GM23248 (cell line): ENCODE measurements around the gene ACSF3. TPM values are rescaled to one million over a fixed set of nuclear protein-coding genes. Genes with fewer than 3 reads are reported as not detected.

Experiments
- DNase-seq: peaks from one replicate; pipeline ENCODE4 v3.0.0-alpha.2; 2015
- H2AFZ ChIP-seq: fragments of 200-600 bp; sonication (generic); 2 replicates; pipeline ENCODE4 v1.6.1; 2016; ENCODE audit warnings: antibody characterized with exemption
- H3F3A ChIP-seq: fragments of 200-600 bp; sonication (generic); 2 replicates; pipeline ENCODE4 v1.6.1; 2016; ENCODE audit warnings: mild to moderate bottlenecking, antibody characterized with exemption, mixed run types; ENCODE audit not compliant: insufficient read depth
- H3K27ac ChIP-seq: fragments of 200-600 bp; sonication (generic); 2 replicates; pipeline ENCODE4 v1.5.1; 2016; ENCODE audit warnings: mild to moderate bottlenecking
- H3K27me3 ChIP-seq: fragments of 200-600 bp; sonication (generic); replicated peaks from 2 replicates; pipeline ENCODE4 v1.6.1; 2016; ENCODE audit warnings: mild to moderate bottlenecking; ENCODE audit not compliant: insufficient read depth
- H3K36me3 ChIP-seq: fragments of 200-600 bp; sonication (generic); 2 replicates; pipeline ENCODE4 v1.6.1; 2016; ENCODE audit warnings: low read depth, mild to moderate bottlenecking
- H3K4me1 ChIP-seq: fragments of 200-600 bp; sonication (generic); 2 replicates; pipeline ENCODE4 v1.6.1; 2016; ENCODE audit warnings: mild to moderate bottlenecking; ENCODE audit not compliant: insufficient read depth
- H3K4me2 ChIP-seq: fragments of 200-600 bp; sonication (generic); one replicate; pipeline ENCODE4 v1.6.1; 2016; ENCODE audit warnings: mild to moderate bottlenecking; ENCODE audit not compliant: unreplicated experiment
- H3K4me3 ChIP-seq: fragments of 200-600 bp; sonication (generic); 2 replicates; pipeline ENCODE4 v1.5.1; 2016; ENCODE audit warnings: mild to moderate bottlenecking
- H3K79me2 ChIP-seq: fragments of 200-600 bp; sonication (generic); 2 replicates; pipeline ENCODE4 v1.6.1; 2016; ENCODE audit warnings: mild to moderate bottlenecking; ENCODE audit not compliant: insufficient read depth
- H3K9ac ChIP-seq: fragments of 200-600 bp; sonication (generic); 2 replicates; pipeline ENCODE4 v1.6.1; 2016; ENCODE audit warnings: mild to moderate bottlenecking
- H3K9me2 ChIP-seq: fragments of 200-600 bp; sonication (generic); 2 replicates; pipeline ENCODE4 v1.6.1; 2016; ENCODE audit warnings: mixed run types, mild to moderate bottlenecking, moderate library complexity; ENCODE audit not compliant: insufficient read depth
- H3K9me3 ChIP-seq: fragments of 200-600 bp; sonication (generic); one replicate; pipeline ENCODE4 v1.6.1; 2017; ENCODE audit warnings: low read depth
- H4K20me1 ChIP-seq: fragments of 200-600 bp; sonication (generic); 2 replicates; pipeline ENCODE4 v1.6.0; 2016; ENCODE audit not compliant: insufficient read depth
- EZH2 ChIP-seq: fragments of 200-600 bp; sonication (generic); IDR thresholded peaks from 2 replicates; pipeline ENCODE4 v1.6.1; 2018; ENCODE audit warnings: antibody characterized with exemption, mild to moderate bottlenecking; ENCODE audit not compliant: insufficient read depth, poor library complexity, severe bottlenecking
- EZH2phosphoT487 ChIP-seq: fragments of 200-600 bp; sonication (generic); IDR thresholded peaks from 2 replicates; pipeline ENCODE4 v1.6.1; 2018; ENCODE audit warnings: antibody characterized with exemption, moderate library complexity, mild to moderate bottlenecking, low read depth; ENCODE audit not compliant: insufficient read depth
- WGBS, 2 experiments: methylation state at CpG; one replicate each; pipeline ENCODE4 v1.1.6; 2015 to 2017; ENCODE audit warnings: low lambda C conversion rate in 2 of 2, low coverage in 1 of 2; ENCODE audit errors: missing lambda C conversion rate in 2 of 2; 5-methylcytosine and 5-hydroxymethylcytosine counted together
- in situ Hi-C: fragments of 300-500 bp; cut with MboI; formaldehyde crosslinking; loops from 2 replicates; pipeline ENCODE4 v1.15.0; 2020
- polyA plus RNA-seq: library from polyadenylated mRNA; unstranded; fragments of >200 nt; fragmentation: Nextera tagmentation; extraction: Ambion mirVana; gene quantifications from 2 replicates; pipeline ENCODE4 v1.2.1, GENCODE V29; 2016
- total RNA-seq: library from RNA; depleted of rRNA; stranded (reverse); fragments of >200 nt; shearing (Covaris generic); gene quantifications from 2 replicates; pipeline ENCODE4 v1.2.3, GENCODE V29; 2014

The ACSF3 gene
- total and polyA plus RNA-seq, 2 experiments from 2014 or later, result 15.9 to 17.1 TPM

DNA sequence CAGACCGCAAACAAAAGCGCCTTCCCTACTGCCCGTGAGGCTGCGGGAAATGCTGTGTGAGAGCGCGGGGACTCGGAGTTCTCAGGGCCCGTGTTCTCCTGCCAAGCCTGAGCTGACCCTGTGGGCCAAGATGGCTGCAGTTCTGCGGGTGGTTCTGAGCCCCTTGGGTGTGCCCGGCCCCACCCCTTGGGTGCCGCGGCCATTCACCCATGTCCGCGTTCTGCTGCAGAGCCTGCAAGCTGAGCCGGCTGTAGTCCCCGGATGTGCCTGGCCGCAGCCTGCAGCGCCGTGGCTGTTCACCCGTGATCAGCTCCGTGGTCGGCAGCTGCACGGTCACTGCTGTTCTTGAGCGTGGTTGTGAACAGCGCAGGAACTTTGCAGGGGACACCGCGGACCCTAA lies 20.0 kb downstream of the ACSF3 start:
- no peaks in the 10 kb centered on the region for H4K20me1 ChIP-seq
- no peak for DNase-seq
- no peaks in the 10 kb centered on the region for H3K79me2 ChIP-seq
- no peak overlapping the region for H3K9ac ChIP-seq
- 97% methylated on average over 27 of the region's 27 CpGs for WGBS, 2 experiments
- H3K9me3 ChIP-seq, result no peaks in the 10 kb centered on the region
- H2AFZ ChIP-seq, result no peak overlapping the region
- in situ Hi-C loops, result no loop called here
- no peak overlapping the region for H3K4me2 ChIP-seq
- H3K27me3 ChIP-seq, result no peaks in the 10 kb centered on the region
- no peak for TF ChIP-seq EZH2
- TF ChIP-seq EZH2phosphoT487, result no peak
- no peaks in the 10 kb centered on the region for H3F3A ChIP-seq
- peaks cover 7% of the 10 kb centered on the region; the same call in 1 of the 2 replicates for H3K36me3 ChIP-seq
- H3K4me3 ChIP-seq, result no peak overlapping the region
- no peak overlapping the region for H3K27ac ChIP-seq
- no peaks in the 10 kb centered on the region for H3K4me1 ChIP-seq
- no peaks in the 10 kb centered on the region for H3K9me2 ChIP-seq

DNA sequence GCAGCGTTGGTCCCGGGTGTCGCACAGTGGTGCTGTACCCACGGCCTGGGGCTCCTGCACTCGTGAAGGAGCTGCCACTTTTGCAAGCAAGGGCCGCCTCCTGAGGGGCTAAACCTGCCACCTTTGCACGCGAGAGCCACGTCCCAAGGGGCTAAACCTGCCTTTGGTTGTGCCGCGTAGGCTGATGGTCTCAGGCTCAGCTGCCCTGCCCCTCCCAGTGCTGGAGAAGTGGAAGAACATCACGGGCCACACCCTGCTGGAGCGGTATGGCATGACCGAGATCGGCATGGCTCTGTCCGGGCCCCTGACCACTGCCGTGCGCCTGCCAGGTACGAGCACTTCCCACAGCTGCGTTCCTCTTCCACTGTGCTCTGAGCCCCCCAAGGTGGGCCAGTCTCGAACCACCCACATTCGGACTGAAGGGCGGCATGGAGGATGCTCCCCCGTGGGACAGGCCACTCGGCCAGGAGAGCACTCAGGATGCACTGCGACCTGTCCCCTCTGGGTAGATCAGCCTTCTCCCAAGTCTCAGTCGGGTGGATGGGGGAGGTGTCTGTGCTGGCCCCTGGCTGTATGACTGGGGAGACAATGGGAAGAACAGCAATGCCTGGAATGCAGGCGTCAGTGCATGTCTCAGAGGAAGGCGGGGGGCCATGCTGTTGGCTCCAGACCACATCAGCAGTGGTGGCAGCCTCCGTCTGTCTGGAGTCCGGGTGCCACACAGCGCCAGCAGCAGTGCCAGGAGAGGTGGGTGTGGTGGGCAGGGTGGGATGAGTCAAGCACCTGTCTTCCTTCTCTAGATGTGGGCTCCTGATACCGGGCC lies 20.7 kb downstream of the ACSF3 start:
- no peak overlapping the region for H3K27ac ChIP-seq
- no peaks in the 10 kb centered on the region for H4K20me1 ChIP-seq
- H3K4me2 ChIP-seq, result no peak overlapping the region
- no peaks in the 10 kb centered on the region for H3K9me3 ChIP-seq
- DNase-seq, result no peak
- H3K79me2 ChIP-seq, result no peaks in the 10 kb centered on the region
- WGBS, 2 experiments, result 92 to 96% methylated on average over 31 to 33 of the region's 33 CpGs
- H3K9ac ChIP-seq, result no peak overlapping the region
- no peaks in the 10 kb centered on the region for H3K4me1 ChIP-seq
- H3K9me2 ChIP-seq, result no peaks in the 10 kb centered on the region
- no peak overlapping the region for H3K4me3 ChIP-seq
- H3F3A ChIP-seq, result no peaks in the 10 kb centered on the region
- peaks cover 6% of the 10 kb centered on the region; the same call in 1 of the 2 replicates for H3K36me3 ChIP-seq
- no peak for TF ChIP-seq EZH2phosphoT487
- TF ChIP-seq EZH2, result no peak
- no peaks in the 10 kb centered on the region for H3K27me3 ChIP-seq
- H2AFZ ChIP-seq, result no peak overlapping the region
- in situ Hi-C loops, result no loop called here

DNA sequence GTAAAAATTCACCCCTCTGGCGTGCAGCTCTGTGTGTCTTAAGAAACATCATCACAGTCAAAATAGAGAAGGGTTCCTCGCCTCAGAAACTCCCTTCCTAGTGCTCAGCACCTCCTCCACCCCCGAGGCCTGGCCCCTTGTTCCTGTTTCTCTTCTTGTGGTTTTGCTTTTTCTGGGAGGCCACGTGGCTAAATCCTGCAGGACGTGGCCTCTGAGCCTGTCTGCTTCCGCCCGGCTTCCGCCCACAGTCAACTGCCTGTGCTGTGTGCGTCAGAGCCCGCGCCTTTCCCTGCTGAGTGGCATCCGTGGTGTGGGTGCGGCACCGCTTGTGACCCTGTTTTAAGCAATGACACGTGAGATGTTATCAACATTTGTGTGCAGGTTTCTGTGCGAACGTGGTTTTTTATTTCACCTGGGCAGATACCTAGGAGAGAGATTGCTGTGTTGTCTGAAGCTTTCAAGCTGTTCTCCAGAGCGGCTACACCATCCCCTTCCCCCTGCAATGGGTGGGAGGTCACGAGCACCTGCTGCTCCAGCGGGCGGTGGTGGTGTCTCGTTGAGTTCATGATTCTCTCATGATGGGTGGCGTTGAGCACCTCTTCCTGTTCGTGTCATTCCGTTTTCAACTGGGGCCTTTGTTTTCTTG lies 21.7 kb downstream of the ACSF3 start:
- H3K79me2 ChIP-seq, result no peaks in the 10 kb centered on the region
- in situ Hi-C loops, result no loop called here
- H3K4me1 ChIP-seq, result no peaks in the 10 kb centered on the region
- no peaks in the 10 kb centered on the region for H3K9me3 ChIP-seq
- no peaks in the 10 kb centered on the region for H3K9me2 ChIP-seq
- no peaks in the 10 kb centered on the region for H3F3A ChIP-seq
- no peak for DNase-seq
- 93 to 94% methylated on average over 25 of the region's 25 CpGs for WGBS, 2 experiments
- no peaks in the 10 kb centered on the region for H3K27me3 ChIP-seq
- H3K27ac ChIP-seq, result no peak overlapping the region
- no peaks in the 10 kb centered on the region for H4K20me1 ChIP-seq
- H3K36me3 ChIP-seq, result peaks cover 6% of the 10 kb centered on the region; the same call in 1 of the 2 replicates
- no peak overlapping the region for H3K4me2 ChIP-seq
- H3K4me3 ChIP-seq, result no peak overlapping the region
- H3K9ac ChIP-seq, result no peak overlapping the region
- no peak for TF ChIP-seq EZH2
- TF ChIP-seq EZH2phosphoT487, result no peak
- no peak overlapping the region for H2AFZ ChIP-seq

DNA sequence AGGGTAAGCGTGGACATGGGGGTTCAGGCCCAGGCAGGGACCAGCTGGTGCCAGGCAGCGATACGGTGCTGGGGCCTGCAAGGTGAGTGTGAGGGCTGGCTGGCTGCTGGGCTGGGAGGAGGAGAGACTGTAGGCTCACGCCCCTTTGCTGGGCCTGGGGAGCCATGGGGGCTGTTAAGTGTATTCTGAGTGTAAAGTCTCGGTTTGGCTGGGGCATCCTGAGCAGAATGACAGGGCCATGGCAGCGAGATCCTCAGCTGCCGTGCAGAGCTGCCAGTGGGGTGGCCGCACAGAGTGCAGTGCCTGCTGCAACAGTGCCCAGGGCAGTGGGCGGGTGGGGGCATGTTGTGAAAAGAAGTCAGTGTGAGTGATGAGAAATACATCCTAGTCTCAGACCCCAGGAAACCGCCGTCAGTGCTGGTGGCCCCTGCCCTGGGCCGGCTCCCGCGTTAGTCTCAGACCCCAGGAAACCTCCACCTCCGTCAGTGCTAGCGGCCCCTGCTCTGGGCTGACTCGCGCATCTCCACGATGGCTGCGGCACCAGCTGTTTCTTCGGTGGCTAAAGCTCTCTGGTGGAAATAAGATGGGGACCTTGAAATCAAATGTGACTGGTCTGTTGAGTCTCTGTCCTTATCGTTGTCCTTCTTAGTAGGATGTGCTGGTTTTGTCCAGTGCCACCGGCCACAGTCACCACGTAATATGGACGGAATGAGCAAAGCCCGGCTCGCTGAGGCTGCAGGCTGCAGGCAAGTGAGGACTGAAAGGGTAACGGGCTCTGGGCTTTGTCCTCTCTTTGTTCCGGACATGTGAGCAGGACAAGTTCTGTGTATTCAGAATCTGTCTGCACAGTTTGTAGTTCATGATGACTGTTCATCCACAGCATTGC lies 22.9 kb downstream of the ACSF3 start:
- TF ChIP-seq EZH2, result no peak
- Histone ChIP-seq H3K4me1 (no peaks in the 10 kb centered on the region), H3K36me3 (peaks cover 6% of the 10 kb centered on the region; the same call in 1 of the 2 replicates), H3F3A (no peaks in the 10 kb centered on the region), H3K4me3 (no peak overlapping the region), H3K9me3 (no peaks in the 10 kb centered on the region), H3K27me3 (no peaks in the 10 kb centered on the region), H3K9ac (no peak overlapping the region), H3K79me2 (no peaks in the 10 kb centered on the region), H3K4me2 (no peak overlapping the region), H3K27ac (no peak overlapping the region), H2AFZ (no peak overlapping the region), H4K20me1 (no peaks in the 10 kb centered on the region), H3K9me2 (no peaks in the 10 kb centered on the region)
- 93 to 94% methylated on average over 25 to 29 of the region's 29 CpGs for WGBS, 2 experiments
- in situ Hi-C loops, result no loop called here
- DNase-seq, result no peak
